Mucosa of rectum (tissue), 2 donors: Measurements from ENCODE around the gene CEACAM6.
"Not testable (repeated sequence)": the region's sequence is repeated elsewhere in the genome, so short reads cannot be mapped to it uniquely, and the experiment has no call there.

Experiments used
- H3K27ac ChIP-seq, 2 donors: one replicate each; pipeline ENCODE4 v1.7.0; 2013; ENCODE audit warnings: inconsistent platforms in 2 of 2, low read depth in 2 of 2, low read length in 2 of 2
- H3K27me3 ChIP-seq, 2 donors: one replicate each; pipeline ENCODE4 v1.7.0; 2013; ENCODE audit warnings: low read length in 2 of 2; ENCODE audit not compliant: control insufficient read depth in 2 of 2, insufficient read depth in 2 of 2
- H3K36me3 ChIP-seq, 2 donors: one replicate each; pipeline ENCODE4 v1.7.0; 2013; ENCODE audit warnings: low read length in 2 of 2; ENCODE audit not compliant: control insufficient read depth in 2 of 2, insufficient read depth in 2 of 2
- H3K4me1 ChIP-seq, 2 donors: one replicate each; pipeline ENCODE4 v1.7.0; 2013; ENCODE audit warnings: low read length in 2 of 2, mild to moderate bottlenecking in 1 of 2; ENCODE audit not compliant: control insufficient read depth in 2 of 2, insufficient read depth in 2 of 2
- H3K4me3 ChIP-seq, 2 donors: one replicate each; pipeline ENCODE4 v1.7.0; 2013; ENCODE audit warnings: low read length in 2 of 2
- H3K9ac ChIP-seq, 2 donors: one replicate each; pipeline ENCODE4 v1.7.0; 2013; ENCODE audit warnings: low read length in 2 of 2, low read depth in 1 of 2, mild to moderate bottlenecking in 1 of 2
- H3K9me3 ChIP-seq, 2 donors: one replicate each; pipeline ENCODE4 v1.7.0; 2013; ENCODE audit warnings: low read length in 2 of 2; ENCODE audit not compliant: control insufficient read depth in 2 of 2
- donor health status: healthy.
- donor health status: Normal muscosa, but diverticular disease.

Gene CEACAM6

GRCh38 chr19:41745756-41746155 lies 9.6 kb upstream of the CEACAM6 start:
- Histone ChIP-seq H3K9me3 (no peaks in the 10 kb centered on the region), H3K9ac (peak overlapping the region; percentile 52 to 58), H3K27ac (peak overlapping the region; percentile 89 to 93), H3K4me1 (peaks cover 23 to 51% of the 10 kb centered on the region in 2 donors), H3K36me3 (no peaks in the 10 kb centered on the region), H3K27me3 (no peaks in the 10 kb centered on the region), H3K4me3 (no peak overlapping the region)

GRCh38 chr19:41746593-41747227 lies 8.6 kb upstream of the CEACAM6 start:
- Histone ChIP-seq H3K4me3 (no peak overlapping the region), H3K27me3 (no peaks in the 10 kb centered on the region), H3K9ac (peak overlapping the region; percentile 52 to 58), H3K27ac (peak overlapping the region; percentile 89 to 93), H3K4me1 (peaks cover 27 to 53% of the 10 kb centered on the region in 2 donors), H3K36me3 (no peaks in the 10 kb centered on the region), H3K9me3 (no peaks in the 10 kb centered on the region)

GRCh38 chr19:41748012-41748411 lies 7.3 kb upstream of the CEACAM6 start:
- Histone ChIP-seq H3K9ac (no peak overlapping the region), H3K36me3 (no peaks in the 10 kb centered on the region), H3K4me1 (peaks cover 27 to 49% of the 10 kb centered on the region in 2 donors)

GRCh38 chr19:41750248-41751134 lies 4.8 kb upstream of the CEACAM6 start:
- H3K4me3 ChIP-seq, H3K9me3 ChIP-seq, H3K27me3 ChIP-seq, H3K36me3 ChIP-seq: not testable (repeated sequence)
- H3K27ac ChIP-seq, result peak overlapping the region; percentile 41 to 44
- peaks cover 17 to 36% of the 10 kb centered on the region in 2 donors for H3K4me1 ChIP-seq
- peak overlapping the region in 1 of 2 donors; percentile 28 for H3K9ac ChIP-seq

More at GRCh38 chr19:41748012-41748411, 7.3 kb upstream of the CEACAM6 start:
- Histone ChIP-seq H3K27ac (no peak overlapping the region), H3K4me3 (no peak overlapping the region), H3K9me3 (no peaks in the 10 kb centered on the region), H3K27me3 (no peaks in the 10 kb centered on the region)

- H3K4me3 ChIP-seq, result no peak overlapping the region
- no peaks in the 10 kb centered on the region for H3K9me3 ChIP-seq
- H3K4me1 ChIP-seq, result peaks cover 7 to 23% of the 10 kb centered on the region in 2 donors
- H3K27me3 ChIP-seq, result no peaks in the 10 kb centered on the region
- no peak overlapping the region for H3K9ac ChIP-seq
- H3K27ac ChIP-seq, result no peak overlapping the region
- H3K36me3 ChIP-seq, result no peaks in the 10 kb centered on the region
Observed at GRCh38 chr19:41753159-41753558, 2.2 kb upstream of the CEACAM6 start.

GRCh38 chr19:41753936-41754529 lies 1.3 kb upstream of the CEACAM6 start:
- Histone ChIP-seq H3K4me3 (no peak overlapping the region), H3K27me3 (no peaks in the 10 kb centered on the region), H3K36me3 (no peaks in the 10 kb centered on the region), H3K27ac (no peak overlapping the region), H3K9ac (no peak overlapping the region), H3K9me3 (no peaks in the 10 kb centered on the region), H3K4me1 (peaks cover 7 to 25% of the 10 kb centered on the region in 2 donors)

- Histone ChIP-seq H3K27me3 (no peaks in the 10 kb centered on the region), H3K9me3 (no peaks in the 10 kb centered on the region), H3K36me3 (peaks cover 0 to 2% of the 10 kb centered on the region in 2 donors), H3K27ac (no peak overlapping the region), H3K4me1 (peaks cover 4 to 10% of the 10 kb centered on the region in 2 donors), H3K9ac (no peak overlapping the region), H3K4me3 (peak overlapping the region in 1 of 2 donors; percentile 13)
Observed at GRCh38 chr19:41758846-41759245, 3.5 kb downstream of the CEACAM6 start.

GRCh38 chr19:41767115-41767514 lies 11.8 kb downstream of the CEACAM6 start:
- Histone ChIP-seq H3K4me3 (no peak overlapping the region), H3K9me3 (no peaks in the 10 kb centered on the region), H3K9ac (no peak overlapping the region), H3K27me3 (no peaks in the 10 kb centered on the region), H3K36me3 (peaks cover 0 to 5% of the 10 kb centered on the region in 2 donors), H3K4me1 (peaks cover 0 to 11% of the 10 kb centered on the region in 2 donors), H3K27ac (no peak overlapping the region)

- H3K9me3 ChIP-seq, H3K27ac ChIP-seq, H3K27me3 ChIP-seq, H3K9ac ChIP-seq, H3K4me3 ChIP-seq, H3K36me3 ChIP-seq: not testable (repeated sequence)
- H3K4me1 ChIP-seq, result peaks cover 7 to 20% of the 10 kb centered on the region in 2 donors
Observed at GRCh38 chr19:41768105-41768504, 12.8 kb downstream of the CEACAM6 start.

GRCh38 chr19:41769608-41770007 lies 14.3 kb downstream of the CEACAM6 start:
- no peaks in the 10 kb centered on the region for H3K9me3 ChIP-seq
- H3K36me3 ChIP-seq, result peaks cover 0 to 5% of the 10 kb centered on the region in 2 donors
- no peak overlapping the region for H3K4me3 ChIP-seq
- H3K4me1 ChIP-seq, result peaks cover 19 to 31% of the 10 kb centered on the region in 2 donors
- H3K27me3 ChIP-seq, result no peaks in the 10 kb centered on the region
- H3K9ac ChIP-seq, result no peak overlapping the region
- no peak overlapping the region for H3K27ac ChIP-seq
